ENCODE results near the gene SNTG2.

The SNTG2 gene

GRCh38 chr2:1222056-1222455 lies 271.4 kb downstream of the SNTG2 start:
- Histone ChIP-seq H2AFZ (ENCODE audit: low read length) (no peak overlapping the region), H3F3A (ENCODE audit: low read depth) (no peaks in the 10 kb centered on the region)
- TF ChIP-seq CTCF (conservative IDR thresholded peaks at IDR 0.05; ENCODE audit: low read length) (no peak), EZH2phosphoT487 (IDR thresholded peaks at IDR 0.05; ENCODE audit: borderline replicate concordance) (no peak)

DNA sequence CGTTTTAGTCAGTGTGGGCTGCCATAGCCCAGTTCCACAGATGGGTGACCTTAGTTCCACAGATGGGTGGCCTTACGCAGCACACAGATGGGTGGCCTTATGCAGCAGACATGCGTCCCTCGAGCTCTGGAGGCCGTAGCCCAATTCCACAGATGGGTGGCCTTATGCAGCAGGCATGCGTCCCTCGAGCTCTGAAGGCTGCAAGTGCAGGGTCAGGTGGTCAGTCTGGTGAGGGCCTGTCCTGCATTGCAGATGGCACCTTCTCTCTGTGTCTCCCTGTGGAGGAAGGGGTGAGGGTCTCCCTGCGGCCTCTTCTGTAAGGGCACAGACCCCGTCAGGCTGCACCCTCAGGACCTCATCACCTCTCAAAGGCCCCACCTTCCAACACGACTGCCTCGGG lies 273.1 kb downstream of the SNTG2 start:
- Histone ChIP-seq H3K79me2 (ENCODE audit: insufficient read depth, low read length) (no peaks in the 10 kb centered on the region), H3K9me2 (replicated peaks; ENCODE audit: low read depth, low read length) (no peaks in the 10 kb centered on the region), H3K36me3 (ENCODE audit: insufficient read depth, low read length) (no peaks in the 10 kb centered on the region), H3K9me3 (ENCODE audit: insufficient read depth, low read depth, low read length) (no peaks in the 10 kb centered on the region; the same call in 1 of the 2 replicates), H3K9ac (ENCODE audit: low read depth, low read length, poor library complexity, severe bottlenecking) (no peak overlapping the region), H2AFZ (ENCODE audit: low read length) (no peak overlapping the region), H3K4me2 (ENCODE audit: low read depth, low read length, poor library complexity, severe bottlenecking) (no peak overlapping the region), H3K27me3 (ENCODE audit: insufficient read depth, low read length, poor library complexity, severe bottlenecking) (no peaks in the 10 kb centered on the region), H4K20me1 (ENCODE audit: insufficient read depth, low read length, poor library complexity, severe bottlenecking) (no peaks in the 10 kb centered on the region), H3K4me1 (ENCODE audit: insufficient read depth, low read length, poor library complexity, severe bottlenecking) (peaks cover 7% of the 10 kb centered on the region), H3K4me3 (ENCODE audit: low read length, poor library complexity, severe bottlenecking) (no peak overlapping the region), H3F3A (ENCODE audit: low read depth) (no peaks in the 10 kb centered on the region)
- TF ChIP-seq EZH2phosphoT487 (IDR thresholded peaks at IDR 0.05; ENCODE audit: borderline replicate concordance): no peak

More at GRCh38 chr2:1222056-1222455, 271.4 kb downstream of the SNTG2 start:
- H3K27me3 ChIP-seq (ENCODE audit: insufficient read depth, low read length, poor library complexity, severe bottlenecking): no peaks in the 10 kb centered on the region
- no peak overlapping the region for H3K4me3 ChIP-seq (ENCODE audit: low read length, poor library complexity, severe bottlenecking)
- no peaks in the 10 kb centered on the region for H3K9me2 ChIP-seq (replicated peaks; ENCODE audit: low read depth, low read length)
- no peaks in the 10 kb centered on the region for H3K79me2 ChIP-seq (ENCODE audit: insufficient read depth, low read length)
- H3K4me2 ChIP-seq (ENCODE audit: low read depth, low read length, poor library complexity, severe bottlenecking): no peak overlapping the region
- no peak overlapping the region for H3K9ac ChIP-seq (ENCODE audit: low read depth, low read length, poor library complexity, severe bottlenecking)
- H3K4me1 ChIP-seq (ENCODE audit: insufficient read depth, low read length, poor library complexity, severe bottlenecking): peaks cover 7% of the 10 kb centered on the region
- H3K9me3 ChIP-seq (ENCODE audit: insufficient read depth, low read depth, low read length): no peaks in the 10 kb centered on the region; the same call in 1 of the 2 replicates
- no peaks in the 10 kb centered on the region for H4K20me1 ChIP-seq (ENCODE audit: insufficient read depth, low read length, poor library complexity, severe bottlenecking)
- no peaks in the 10 kb centered on the region for H3K36me3 ChIP-seq (ENCODE audit: insufficient read depth, low read length)

DNA sequence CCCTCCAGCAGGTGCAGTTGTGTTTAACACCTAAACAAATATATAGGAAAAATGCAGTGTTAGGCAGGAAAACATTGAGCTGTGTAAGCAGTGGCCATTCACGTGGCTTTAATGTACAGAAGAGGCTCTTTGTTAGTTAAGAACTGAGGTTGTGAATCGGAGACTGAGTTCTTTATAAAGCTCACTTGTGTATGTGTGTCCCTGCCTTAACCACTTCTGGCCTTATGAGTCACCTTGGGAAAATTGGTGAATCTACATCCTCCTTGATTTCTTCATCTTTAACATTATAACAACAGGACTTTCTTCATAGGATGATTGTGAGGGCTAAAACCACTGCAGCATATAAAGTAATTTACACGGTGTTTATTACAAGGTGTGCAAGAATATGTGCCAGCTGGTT lies 274.3 kb downstream of the SNTG2 start:
- H3K4me2 ChIP-seq (ENCODE audit: low read depth, low read length, poor library complexity, severe bottlenecking): no peak overlapping the region
- no peak overlapping the region for H2AFZ ChIP-seq (ENCODE audit: low read length)
- no peaks in the 10 kb centered on the region for H3K9me3 ChIP-seq (ENCODE audit: insufficient read depth, low read depth, low read length)
- no peaks in the 10 kb centered on the region for H4K20me1 ChIP-seq (ENCODE audit: insufficient read depth, low read length, poor library complexity, severe bottlenecking)
- H3K9ac ChIP-seq (ENCODE audit: low read depth, low read length, poor library complexity, severe bottlenecking): no peak overlapping the region
- TF ChIP-seq CTCF (conservative IDR thresholded peaks at IDR 0.05; ENCODE audit: low read length) (no peak), EZH2phosphoT487 (IDR thresholded peaks at IDR 0.05; ENCODE audit: borderline replicate concordance) (no peak)
- no peaks in the 10 kb centered on the region for H3F3A ChIP-seq (ENCODE audit: low read depth)
- H3K4me1 ChIP-seq (ENCODE audit: insufficient read depth, low read length, poor library complexity, severe bottlenecking): peaks cover 7% of the 10 kb centered on the region
- H3K36me3 ChIP-seq (ENCODE audit: insufficient read depth, low read length): no peaks in the 10 kb centered on the region
- H3K27me3 ChIP-seq (ENCODE audit: insufficient read depth, low read length, poor library complexity, severe bottlenecking): no peaks in the 10 kb centered on the region
- H3K4me3 ChIP-seq (ENCODE audit: low read length, poor library complexity, severe bottlenecking): no peak overlapping the region
- no peaks in the 10 kb centered on the region for H3K9me2 ChIP-seq (replicated peaks; ENCODE audit: low read depth, low read length)
- no peaks in the 10 kb centered on the region for H3K79me2 ChIP-seq (ENCODE audit: insufficient read depth, low read length)

GRCh38 chr2:1226766-1227165 lies 276.1 kb downstream of the SNTG2 start:
- no peaks in the 10 kb centered on the region for H3K9me3 ChIP-seq (ENCODE audit: insufficient read depth, low read depth, low read length)
- TF ChIP-seq EZH2phosphoT487 (IDR thresholded peaks at IDR 0.05; ENCODE audit: borderline replicate concordance) (no peak), CTCF (conservative IDR thresholded peaks at IDR 0.05; ENCODE audit: low read length) (no peak)
- no peaks in the 10 kb centered on the region for H3K36me3 ChIP-seq (ENCODE audit: insufficient read depth, low read length)
- no peaks in the 10 kb centered on the region for H3K79me2 ChIP-seq (ENCODE audit: insufficient read depth, low read length)
- no peak overlapping the region for H2AFZ ChIP-seq (ENCODE audit: low read length)
- H3K9me2 ChIP-seq (replicated peaks; ENCODE audit: low read depth, low read length): no peaks in the 10 kb centered on the region
- H3K4me3 ChIP-seq (ENCODE audit: low read length, poor library complexity, severe bottlenecking): no peak overlapping the region
- H3K27me3 ChIP-seq (ENCODE audit: insufficient read depth, low read length, poor library complexity, severe bottlenecking): no peaks in the 10 kb centered on the region
- H3K4me1 ChIP-seq (ENCODE audit: insufficient read depth, low read length, poor library complexity, severe bottlenecking): no peaks in the 10 kb centered on the region
- H3K9ac ChIP-seq (ENCODE audit: low read depth, low read length, poor library complexity, severe bottlenecking): no peak overlapping the region
- no peaks in the 10 kb centered on the region for H3F3A ChIP-seq (ENCODE audit: low read depth)
- H3K4me2 ChIP-seq (ENCODE audit: low read depth, low read length, poor library complexity, severe bottlenecking): no peak overlapping the region
- H4K20me1 ChIP-seq (ENCODE audit: insufficient read depth, low read length, poor library complexity, severe bottlenecking): no peaks in the 10 kb centered on the region
